Astrocyte (in vitro differentiated cells and primary cell): Measurements from ENCODE around the gene RALB. TPM values are rescaled to one million over a fixed set of nuclear protein-coding genes. Genes with fewer than 3 reads are reported as not detected.

Experiments used
- DNase-seq: peaks from one replicate; pipeline ENCODE4 v3.0.0-alpha.2; 2010; ENCODE audit warnings: low read depth
- FAIRE-seq: peaks from 2 replicates; lab custom pipeline; 2011; peaks lifted over from hg19 to GRCh38; lab: Jason Lieb, UNC
- H2AFZ ChIP-seq: 2 replicates; pipeline ENCODE4 v1.6.0; 2012; ENCODE audit warnings: low read depth, low read length, inconsistent platforms
- H3K27ac ChIP-seq: 2 replicates; pipeline ENCODE4 v1.5.1; 2011; ENCODE audit warnings: low read depth, low read length, inconsistent platforms
- H3K27me3 ChIP-seq: 2 replicates; pipeline ENCODE4 v1.6.0; 2011; ENCODE audit warnings: low read length, inconsistent platforms; ENCODE audit not compliant: insufficient read depth
- H3K36me3 ChIP-seq: 2 replicates; pipeline ENCODE4 v1.5.1; 2011; ENCODE audit warnings: low read length, inconsistent platforms; ENCODE audit not compliant: insufficient read depth
- H3K4me1 ChIP-seq: 2 replicates; pipeline ENCODE4 v1.5.1; 2011; ENCODE audit warnings: low read length, inconsistent platforms; ENCODE audit not compliant: insufficient read depth
- H3K4me2 ChIP-seq: 2 replicates; pipeline ENCODE4 v1.6.0; 2012; ENCODE audit warnings: low read length, inconsistent platforms
- H3K4me3 ChIP-seq: 2 replicates; pipeline ENCODE4 v1.5.1; 2011; ENCODE audit warnings: low read depth, mild to moderate bottlenecking, low read length, inconsistent platforms; ENCODE audit not compliant: insufficient read depth
- H3K79me2 ChIP-seq: 2 replicates; pipeline ENCODE4 v1.6.0; 2012; ENCODE audit warnings: mild to moderate bottlenecking, low read length, inconsistent platforms; ENCODE audit not compliant: insufficient read depth
- H3K9ac ChIP-seq: 2 replicates; pipeline ENCODE4 v1.6.0; 2012; ENCODE audit warnings: mild to moderate bottlenecking, low read length, inconsistent platforms
- H3K9me3 ChIP-seq: 2 replicates; pipeline ENCODE4 v1.5.1; 2012; ENCODE audit warnings: low read depth, mild to moderate bottlenecking, low read length, inconsistent platforms; ENCODE audit not compliant: insufficient read depth
- H4K20me1 ChIP-seq: 2 replicates; pipeline ENCODE4 v1.6.0; 2012; ENCODE audit warnings: low read length, inconsistent platforms; ENCODE audit not compliant: insufficient read depth
- H3K27ac Mint-ChIP-seq: one replicate; pipeline ENCODE4 v1.8.0; 2021; ENCODE audit warnings: mild to moderate bottlenecking, mixed read lengths; ENCODE audit not compliant: unreplicated experiment
- H3K27me3 Mint-ChIP-seq: one replicate; pipeline ENCODE4 v1.8.0; 2021; ENCODE audit warnings: low read depth, mixed read lengths; ENCODE audit not compliant: unreplicated experiment
- H3K36me3 Mint-ChIP-seq: one replicate; pipeline ENCODE4 v1.8.0; 2021; ENCODE audit warnings: low read depth, mixed read lengths; ENCODE audit not compliant: unreplicated experiment
- H3K4me1 Mint-ChIP-seq: one replicate; pipeline ENCODE4 v1.8.0; 2021; ENCODE audit warnings: low read depth, mixed read lengths; ENCODE audit not compliant: unreplicated experiment
- H3K4me3 Mint-ChIP-seq: one replicate; pipeline ENCODE4 v1.8.0; 2021; ENCODE audit warnings: mild to moderate bottlenecking, moderate library complexity, mixed read lengths; ENCODE audit not compliant: unreplicated experiment
- H3K9me3 Mint-ChIP-seq: one replicate; pipeline ENCODE4 v1.8.0; 2021; ENCODE audit warnings: mild to moderate bottlenecking, mixed read lengths; ENCODE audit not compliant: unreplicated experiment
- CTCF ChIP-seq: IDR thresholded peaks from 2 replicates; pipeline ENCODE4 v1.5.1; 2011; ENCODE audit warnings: low read depth, mild to moderate bottlenecking, inconsistent platforms, low read length, moderate library complexity; ENCODE audit not compliant: insufficient read depth
- EZH2 ChIP-seq: IDR thresholded peaks from 2 replicates; pipeline ENCODE4 v1.6.1; 2012; ENCODE audit warnings: mild to moderate bottlenecking, low read length, inconsistent platforms; ENCODE audit not compliant: insufficient read depth
- total RNA-seq: library from RNA; stranded (reverse); gene quantifications from 2 replicates; pipeline ENCODE4 v1.2.1, GENCODE V29; 2021

Gene RALB
- total RNA-seq, 1 donor from 2014 or later: 44.5 TPM

- Histone ChIP-seq H3K9me3 (peaks cover 7% of the 10 kb centered on the region), H3K79me2 (peaks cover 21% of the 10 kb centered on the region), H3K4me3 (no peak overlapping the region), H2AFZ (no peak overlapping the region), H3K27ac (no peak overlapping the region), H3K9ac (no peak overlapping the region), H3K4me2 (peak overlapping the region; percentile 85), H3K36me3 (no peaks in the 10 kb centered on the region), H3K4me1 (peaks cover 4% of the 10 kb centered on the region), H3K27me3 (no peaks in the 10 kb centered on the region), H4K20me1 (peaks cover 31% of the 10 kb centered on the region)
- TF ChIP-seq CTCF: no peak
- no peak for TF ChIP-seq EZH2
- FAIRE-seq (no peak), DNase-seq (no peak)
- H3K4me1 Mint-ChIP-seq: peaks cover 16% of the 10 kb centered on the region
- H3K9me3 Mint-ChIP-seq: peaks cover 11% of the 10 kb centered on the region
- peaks cover 7% of the 10 kb centered on the region for H3K36me3 Mint-ChIP-seq
- H3K4me3 Mint-ChIP-seq: peak overlapping the region; percentile 90
- H3K27me3 Mint-ChIP-seq: peaks cover 19% of the 10 kb centered on the region
- no peak overlapping the region for H3K27ac Mint-ChIP-seq
These were observed 31.0 kb upstream of the RALB start for GRCh38 chr2:120221616-120222015.

GRCh38 chr2:120222186-120223033 lies 30.2 kb upstream of the RALB start:
- DNase-seq: no peak
- Histone ChIP-seq H3K4me3 (peak overlapping the region; percentile 66), H3K9me3 (peaks cover 7% of the 10 kb centered on the region), H4K20me1 (peaks cover 31% of the 10 kb centered on the region), H3K27me3 (no peaks in the 10 kb centered on the region), H3K4me2 (peak overlapping the region; percentile 85), H3K79me2 (peaks cover 21% of the 10 kb centered on the region), H3K27ac (peak overlapping the region; percentile 86), H3K4me1 (peaks cover 4% of the 10 kb centered on the region), H2AFZ (peak overlapping the region; percentile 89), H3K36me3 (no peaks in the 10 kb centered on the region), H3K9ac (peak overlapping the region; percentile 79)
- H3K4me3 Mint-ChIP-seq: peak overlapping the region; percentile 90
- TF ChIP-seq EZH2: no peak
- TF ChIP-seq CTCF: no peak
- peaks cover 26% of the 10 kb centered on the region for H3K27me3 Mint-ChIP-seq
- FAIRE-seq: no peak
- H3K9me3 Mint-ChIP-seq: peaks cover 11% of the 10 kb centered on the region
- H3K27ac Mint-ChIP-seq: peak overlapping the region; percentile 80
- peaks cover 16% of the 10 kb centered on the region for H3K4me1 Mint-ChIP-seq
- H3K36me3 Mint-ChIP-seq: peaks cover 7% of the 10 kb centered on the region
